SH-SY5Y (cell line): ENCODE measurements around the gene AXIN2.

Experiments used
- GATA2 ChIP-seq: IDR thresholded peaks from 2 replicates; pipeline ENCODE4 v1.6.1; 2011; ENCODE audit warnings: mild to moderate bottlenecking, low read depth, low read length
- GATA3 ChIP-seq: IDR thresholded peaks from 2 replicates; pipeline ENCODE4 v1.6.1; 2011; ENCODE audit warnings: low read depth, mild to moderate bottlenecking, low read length, moderate library complexity

DNA sequence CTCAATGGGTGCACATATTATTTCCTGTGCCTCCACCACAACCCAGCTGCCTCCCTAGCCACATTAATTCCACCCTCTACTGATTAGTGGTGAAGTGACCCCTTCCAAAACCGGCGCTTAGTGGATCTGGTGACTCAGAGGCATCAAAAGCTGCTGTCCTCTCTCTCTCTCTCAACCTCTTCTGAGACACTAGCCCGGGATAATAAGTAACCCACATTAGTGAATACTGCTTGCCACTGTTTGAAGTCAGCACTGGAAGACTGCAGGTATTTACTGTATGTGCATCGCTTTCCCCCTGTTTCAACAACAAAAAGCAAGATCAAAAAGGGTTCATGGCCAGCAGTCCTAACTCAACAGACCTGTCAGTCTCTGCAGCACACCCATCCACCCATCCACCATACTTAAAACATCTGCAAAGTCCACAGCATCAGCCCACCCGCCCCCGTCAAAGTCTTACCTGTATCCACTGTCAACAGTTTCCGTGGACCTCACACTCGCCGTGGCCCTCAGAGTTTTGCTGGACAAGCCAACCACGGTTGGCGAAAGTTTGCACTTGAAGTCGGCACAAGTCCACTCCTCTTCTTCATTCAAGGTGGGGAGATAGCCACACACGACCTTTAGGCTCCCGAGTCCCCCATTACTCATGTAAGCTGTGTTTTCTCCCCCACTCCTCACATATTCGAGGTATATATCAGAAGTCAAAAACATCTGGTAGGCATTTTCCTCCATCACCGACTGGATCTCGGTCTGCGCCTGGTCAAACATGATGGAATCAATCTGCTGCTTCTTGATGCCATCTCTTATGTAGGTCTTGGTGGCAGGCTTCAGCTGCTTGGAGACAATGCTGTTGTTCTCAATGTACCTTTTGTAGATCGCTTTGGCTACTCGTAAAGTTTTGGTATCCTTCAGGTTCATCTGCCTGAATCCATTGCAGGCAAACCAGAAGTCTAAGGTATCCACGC, 3.8 kb downstream of the AXIN2 start:
- TF ChIP-seq GATA2 = peak; percentile 19; the same call in 1 of the 2 replicates
- no peak for TF ChIP-seq GATA3
